Urinary bladder (tissue), 4 donors: ENCODE measurements around the gene ARMC5. TPM values are rescaled to one million over a fixed set of nuclear protein-coding genes. Genes with fewer than 3 reads are reported as not detected.
"Not testable (repeated sequence)": the region's sequence is repeated elsewhere in the genome, so short reads cannot be mapped to it uniquely, and the experiment has no call there.

ENCODE experiments used
- DNase-seq: peaks from one replicate; pipeline ENCODE4 v3.0.0-alpha.2; 2015; ENCODE audit errors: extremely low spot score
- H3K27ac ChIP-seq: one replicate; pipeline ENCODE4 v1.5.1; 2013; ENCODE audit warnings: low read depth, mild to moderate bottlenecking, moderate library complexity
- H3K36me3 ChIP-seq: one replicate; pipeline ENCODE4 v1.6.1; 2013; ENCODE audit warnings: mild to moderate bottlenecking, moderate library complexity; ENCODE audit not compliant: insufficient read depth
- H3K4me1 ChIP-seq: one replicate; pipeline ENCODE4 v1.6.1; 2013; ENCODE audit warnings: mild to moderate bottlenecking, moderate library complexity; ENCODE audit not compliant: insufficient read depth
- H3K4me3 ChIP-seq: one replicate; pipeline ENCODE4 v1.5.1; 2013; ENCODE audit warnings: low read depth, low read length
- WGBS: extraction: QIAGEN DNeasy Blood & Tissue Kit; methylation state at CpG from one replicate; pipeline ENCODE4 v1.1.7; 2013; 5-methylcytosine and 5-hydroxymethylcytosine counted together
- polyA plus RNA-seq: library from polyadenylated mRNA; stranded (reverse); fragments of 200-250 nt; gene quantifications from one replicate; pipeline ENCODE4 v1.2.3, GENCODE V29; 2013
- total RNA-seq: library from RNA; depleted of rRNA; stranded (reverse); fragments of >200 nt; gene quantifications from one replicate; pipeline ENCODE4 v1.2.3, GENCODE V29; 2014
- donor health status: healthy with polysubstance abuse.
- donor health status: healthy.

ARMC5 gene
- total and polyA plus RNA-seq, 2 donors, result 5.4 to 13.1 TPM

GRCh38 chr16:31501966-31502348 lies 42.7 kb downstream of the ARMC5 start:
- Histone ChIP-seq H3K36me3 (no peaks in the 10 kb centered on the region), H3K27ac (no peak overlapping the region), H3K4me1 (no peaks in the 10 kb centered on the region), H3K4me3 (no peak overlapping the region)
- DNase-seq, result no peak
- 72% methylated on average over 4 of the region's 4 CpGs for WGBS

DNA sequence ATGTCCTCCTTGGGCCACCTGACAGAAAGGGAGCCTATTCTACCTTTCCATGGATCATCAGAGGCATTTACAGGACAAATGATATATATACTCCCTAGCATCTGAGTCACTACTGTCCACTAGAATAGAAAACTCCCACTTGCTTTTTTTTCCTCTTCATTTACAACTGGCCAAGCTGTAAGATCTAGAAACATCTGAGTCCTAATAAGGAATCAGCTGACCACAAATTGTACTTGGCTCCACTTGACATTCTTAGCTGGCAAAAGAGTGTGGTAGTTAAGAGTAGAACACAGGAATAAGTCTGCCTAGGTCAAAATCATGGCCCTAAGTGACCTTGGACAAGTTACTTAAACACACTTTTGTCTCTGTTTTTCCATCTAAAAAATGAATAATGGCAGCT lies 43.7 kb downstream of the ARMC5 start:
- Histone ChIP-seq H3K36me3 (no peaks in the 10 kb centered on the region), H3K4me1 (no peaks in the 10 kb centered on the region), H3K27ac (no peak overlapping the region), H3K4me3 (no peak overlapping the region)
- DNase-seq, result no peak

- 91% methylated on average over 8 of the region's 8 CpGs for WGBS
- not testable (repeated sequence) for H3K4me3 ChIP-seq, H3K27ac ChIP-seq, DNase-seq, H3K4me1 ChIP-seq, H3K36me3 ChIP-seq
Observed at GRCh38 chr16:31503555-31503954, 44.3 kb downstream of the ARMC5 start.

GRCh38 chr16:31504159-31504558 lies 44.9 kb downstream of the ARMC5 start:
- DNase-seq, result no peak
- no peaks in the 10 kb centered on the region for H3K36me3 ChIP-seq
- 68% methylated on average over 8 of the region's 8 CpGs for WGBS

DNA sequence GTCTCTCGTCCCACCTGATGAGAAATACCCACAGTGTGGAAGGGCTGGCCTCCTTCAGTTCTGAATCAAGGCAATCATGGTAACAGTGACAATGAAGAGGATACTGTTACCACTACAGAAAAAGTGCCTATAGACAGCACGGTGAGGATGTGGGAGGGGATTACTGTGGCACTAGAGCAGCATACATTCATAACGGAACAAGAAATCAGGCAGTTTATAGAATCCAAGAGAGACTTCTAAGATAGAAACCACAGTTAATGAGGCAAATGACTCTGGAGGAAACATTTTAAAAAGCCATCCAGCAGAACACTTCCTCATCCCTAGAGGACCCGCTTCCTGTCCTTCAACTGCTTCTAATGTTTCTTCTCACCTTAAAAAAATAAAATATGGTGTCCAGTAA lies 46.2 kb downstream of the ARMC5 start:
- no peak for DNase-seq
- Histone ChIP-seq H3K27ac (no peak overlapping the region), H3K36me3 (no peaks in the 10 kb centered on the region), H3K4me3 (no peak overlapping the region), H3K4me1 (peaks cover 1% of the 10 kb centered on the region)
- 65% methylated on average over 4 of the region's 4 CpGs for WGBS

More at GRCh38 chr16:31504159-31504558, 44.9 kb downstream of the ARMC5 start:
- H3K4me1 ChIP-seq, result peaks cover under 1% of the 10 kb centered on the region
- H3K4me3 ChIP-seq, result no peak overlapping the region
- no peak overlapping the region for H3K27ac ChIP-seq

GRCh38 chr16:31507617-31507928 lies 48.3 kb downstream of the ARMC5 start:
- DNase-seq, result no peak
- 1% methylated on average over 12 of the region's 12 CpGs for WGBS
- no peaks in the 10 kb centered on the region for H3K36me3 ChIP-seq
- no peak overlapping the region for H3K27ac ChIP-seq
- peaks cover 1% of the 10 kb centered on the region for H3K4me1 ChIP-seq
- H3K4me3 ChIP-seq, result peak overlapping the region; percentile 85

DNA sequence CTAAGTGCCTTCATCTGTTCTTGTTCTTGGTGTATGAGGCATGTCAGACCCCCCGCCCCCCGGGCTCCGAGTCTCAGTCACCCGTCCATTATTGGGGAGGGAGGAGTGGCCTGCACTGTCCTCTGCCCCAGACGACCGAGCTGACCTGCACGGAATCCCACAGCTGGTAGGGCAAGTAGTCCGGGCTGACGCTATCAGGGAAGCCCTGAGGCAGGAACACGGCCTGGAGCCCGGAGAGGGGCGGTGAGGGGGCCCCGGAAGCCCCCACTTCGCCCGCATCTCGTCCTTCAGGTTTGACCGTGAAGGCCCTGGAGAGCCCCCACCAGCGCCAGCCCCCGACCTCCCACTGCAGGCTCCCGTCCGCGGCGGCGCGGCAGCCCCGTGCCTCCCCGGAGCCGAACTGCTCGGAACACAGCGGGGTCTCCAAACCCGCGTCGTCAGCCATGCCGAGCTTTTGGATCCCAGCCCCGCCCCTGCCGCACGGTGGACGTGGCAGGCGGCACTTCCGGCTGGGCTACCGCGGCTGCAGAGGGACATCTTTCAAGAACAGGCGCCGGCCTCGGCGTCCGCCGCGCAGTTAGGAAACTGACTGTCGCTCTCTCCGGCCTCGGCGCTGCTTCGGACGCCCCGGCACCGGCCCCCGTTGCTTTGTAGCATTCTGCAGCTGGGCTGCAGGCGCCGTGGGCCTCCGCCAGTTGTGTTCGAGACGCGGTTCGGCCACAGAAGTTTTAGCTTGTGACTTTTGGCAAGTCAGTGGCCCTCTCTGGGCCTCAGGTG lies 48.8 kb downstream of the ARMC5 start, which contains the start of gene RUSF1:
TSS of gene RUSF1 (minus strand) at position 463 of the 777 bp plus-strand sequence. CDS start at position 445, 18 bp downstream.
- Histone ChIP-seq H3K36me3 (no peaks in the 10 kb centered on the region), H3K4me1 (peaks cover 1% of the 10 kb centered on the region), H3K27ac (peak within 1 kb of the TSS; percentile 94), H3K4me3 (peak within 1 kb of the TSS; percentile 85)
- under 1% methylated on average over 65 of the region's 65 CpGs for WGBS
- peak; percentile 70 for DNase-seq

- DNase-seq, result no peak
- 13% methylated on average over 6 of the region's 6 CpGs for WGBS
Observed at GRCh38 chr16:31508706-31509195, 49.5 kb downstream of the ARMC5 start.

DNA sequence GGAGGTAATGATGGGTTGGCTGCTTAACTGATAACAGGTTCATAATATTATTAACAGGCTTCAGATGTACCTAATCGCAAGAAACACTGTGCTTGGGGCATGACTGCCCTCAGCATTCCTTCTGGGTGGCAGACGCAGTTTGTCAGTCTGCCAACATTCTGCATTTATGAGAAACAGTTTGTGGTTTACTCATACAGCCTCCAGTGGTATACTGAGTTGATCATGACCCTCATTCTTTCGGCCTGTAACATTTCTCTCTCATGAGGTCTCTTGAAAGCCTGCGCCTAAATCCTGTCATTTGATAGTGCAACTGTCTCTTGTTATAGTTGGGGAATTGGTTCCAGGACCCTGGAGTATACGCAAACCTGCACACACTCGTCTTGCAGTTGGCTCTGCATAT lies 53.8 kb downstream of the ARMC5 start:
- Histone ChIP-seq H3K4me1 (peaks cover 1% of the 10 kb centered on the region), H3K4me3 (no peak overlapping the region), H3K36me3 (no peaks in the 10 kb centered on the region), H3K27ac (no peak overlapping the region)
- 58% methylated on average over 6 of the region's 6 CpGs for WGBS
- no peak for DNase-seq

More at GRCh38 chr16:31508706-31509195, 49.5 kb downstream of the ARMC5 start:
- Histone ChIP-seq H3K36me3 (no peaks in the 10 kb centered on the region), H3K27ac (peak overlapping the region; percentile 94), H3K4me1 (peaks cover 1% of the 10 kb centered on the region), H3K4me3 (peak overlapping the region; percentile 85)

DNA sequence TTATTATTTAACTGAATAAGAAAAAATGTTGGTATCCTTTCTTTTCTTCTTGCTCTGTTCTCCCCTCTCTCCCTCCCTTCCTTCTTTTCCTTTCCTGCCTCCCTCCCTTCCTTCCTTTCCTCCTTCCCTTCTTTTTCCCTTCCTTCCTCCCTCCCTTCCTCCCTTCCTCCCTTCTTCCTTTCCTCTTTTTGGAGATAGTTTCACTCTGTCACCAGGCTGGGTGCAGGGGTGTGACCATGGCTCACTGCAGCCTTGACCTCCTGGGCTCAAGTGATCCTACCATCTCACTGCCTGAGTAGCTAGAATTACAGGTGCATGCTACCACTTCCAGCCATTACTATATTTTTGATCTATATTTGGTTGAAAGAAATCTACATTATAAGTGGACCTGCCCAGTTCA lies 54.6 kb downstream of the ARMC5 start:
- no peak for DNase-seq
- Histone ChIP-seq H3K36me3 (no peaks in the 10 kb centered on the region), H3K4me1 (peaks cover 1% of the 10 kb centered on the region), H3K27ac (no peak overlapping the region), H3K4me3 (no peak overlapping the region)

Other genes starting within 250 kb of the ARMC5 start
- gene TRIM72, start 245.4 kb upstream of the ARMC5 start, total RNA-seq, result 2.5 TPM
- gene TRIM72, start 245.4 kb upstream of the ARMC5 start, polyA plus RNA-seq, result 0.05 TPM
- not detected for gene PYDC1, start 242.4 kb upstream of the ARMC5 start, total RNA-seq
- not detected for gene PYDC1, start 242.4 kb upstream of the ARMC5 start, polyA plus RNA-seq
- gene ITGAM, start 199.5 kb upstream of the ARMC5 start, total RNA-seq, result 6.9 TPM
- gene ITGAM, start 199.5 kb upstream of the ARMC5 start, polyA plus RNA-seq, result 6.5 TPM
- 2.2 TPM for gene ITGAX, start 104.3 kb upstream of the ARMC5 start, total RNA-seq
- 3.3 TPM for gene ITGAX, start 104.3 kb upstream of the ARMC5 start, polyA plus RNA-seq
- 0.21 TPM for gene ITGAD, start 66.2 kb upstream of the ARMC5 start, total RNA-seq
- gene ITGAD, start 66.2 kb upstream of the ARMC5 start, polyA plus RNA-seq, result 0.05 TPM
- gene COX6A2, start 31.1 kb upstream of the ARMC5 start, total RNA-seq, result not detected
- gene COX6A2, start 31.1 kb upstream of the ARMC5 start, polyA plus RNA-seq, result not detected
- gene ZNF843, start 16.7 kb upstream of the ARMC5 start, total RNA-seq, result 0.79 TPM
- 0.76 TPM for gene ZNF843, start 16.7 kb upstream of the ARMC5 start, polyA plus RNA-seq
- gene TGFB1I1, start 12.7 kb downstream of the ARMC5 start, total RNA-seq, result 76.2 TPM
- gene TGFB1I1, start 12.7 kb downstream of the ARMC5 start, polyA plus RNA-seq, result 341 TPM
- 0.42 TPM for gene SLC5A2, start 23.6 kb downstream of the ARMC5 start, total RNA-seq
- 2.8 TPM for gene SLC5A2, start 23.6 kb downstream of the ARMC5 start, polyA plus RNA-seq
- 59.4 TPM for gene RUSF1, start 48.9 kb downstream of the ARMC5 start, total RNA-seq
- gene RUSF1, start 48.9 kb downstream of the ARMC5 start, polyA plus RNA-seq, result 59.4 TPM
- gene AHSP, start 68.4 kb downstream of the ARMC5 start, total RNA-seq, result 9.2 TPM
- not detected for gene AHSP, start 68.4 kb downstream of the ARMC5 start, polyA plus RNA-seq